Right lobe of liver (tissue), 6 donors: ENCODE results near the gene TAB2. TPM values are rescaled to one million over a fixed set of nuclear protein-coding genes. Genes with fewer than 3 reads are reported as not detected.

ENCODE experiments used
- ATAC-seq, 4 donors: fragments of 200-7000 bp; cut with Tn5 transposase; one replicate each; pipeline ENCODE4 v1.9.1; 2020; ENCODE audit warnings: mild to moderate bottlenecking in 4 of 4, moderate library complexity in 4 of 4
- DNase-seq, 3 donors: peaks; one replicate each; pipeline ENCODE4 v3.0.0-alpha.2; 2020
- H3K27ac ChIP-seq, 3 donors: fragments of 200-600 bp; one replicate each; pipeline ENCODE4 v1.8.0; 2022
- H3K27me3 ChIP-seq, 2 donors: fragments of 200-600 bp; one replicate each; pipeline ENCODE4 v1.8.0; 2022
- H3K36me3 ChIP-seq, 4 donors: fragments of 200-600 bp; sonication (generic) in 1 of 4; one replicate each; pipeline versions ENCODE4 v1.5.1 to v1.8.0; 2017 to 2022; ENCODE audit warnings: control low read depth in 1 of 4
- H3K4me1 ChIP-seq, 4 donors: fragments of 200-600 bp; sonication (generic) in 1 of 4; one replicate each; pipeline versions ENCODE4 v1.5.1 to v1.8.0; 2017 to 2022; ENCODE audit warnings: control low read depth in 1 of 4
- H3K4me3 ChIP-seq, 3 donors: fragments of 200-600 bp; one replicate each; pipeline ENCODE4 v1.8.0; 2022
- H3K9me3 ChIP-seq, 4 donors: fragments of 200-600 bp; sonication (generic) in 1 of 4; one replicate each; pipeline versions ENCODE4 v1.5.1 to v1.8.0; 2017 to 2022; ENCODE audit warnings: control low read depth in 1 of 4
- CTCF ChIP-seq, 4 donors: fragments of 200-600 bp in 3 of 4; fragments of 450-650 bp in 1 of 4; IDR thresholded peaks; one replicate each; pipeline versions ENCODE4 v1.5.1 to v1.8.0; 2016 to 2022; ENCODE audit warnings: antibody characterized with exemption in 4 of 4, mild to moderate bottlenecking in 2 of 4
- POLR2A ChIP-seq: fragments of 450-650 bp; IDR thresholded peaks from one replicate; pipeline ENCODE4 v1.6.1; 2017; ENCODE audit warnings: antibody characterized with exemption, mild to moderate bottlenecking
- WGBS: methylation state at CpG from one replicate; pipeline ENCODE4 v1.1.6; 2018; ENCODE audit warnings: low coverage, low lambda C conversion rate; ENCODE audit not compliant: insufficient coverage; ENCODE audit errors: missing lambda C conversion rate; 5-methylcytosine and 5-hydroxymethylcytosine counted together
- intact Hi-C, 2 donors: fragments of 100-400 bp; cut with DNase I; formaldehyde crosslinking; loops; one replicate each; pipeline versions ENCODE4 v1.11.2 to v1.14.1; 2022
- total RNA-seq, 6 experiments: library from RNA; depleted of rRNA in 2 of 6; stranded (reverse); fragments of >200 nt in 2 of 6; fragmentation: NEBNext Ultra II Directional in 3 of 6; extraction: Animal tissue kit (Norgen Biotek cat#: 25700) in 3 of 6; gene quantifications; one replicate each; pipeline versions ENCODE4 v1.1.0 to v1.2.4, GENCODE V29; 2016 to 2023
- donor health status: DM: no; HTN: yes; CAD: no.
- donor health status: DM: no; HTN: no; CAD: no.
- donor health status: DM: no; HTN: no; CAD: no.
- donor health status: DM: no; HTN: yes; CAD: no.
- donor health status: DM: no; HTN: yes; CAD: no.

Gene TAB2
- total RNA-seq, 6 experiments from 2014 or later: 25.5 to 33.1 (median 30.2) TPM

GRCh38 chr6:149373511-149373910, 56.0 kb downstream of the TAB2 start:
- Histone ChIP-seq H3K9me3 (no peaks in the 10 kb centered on the region), H3K4me1 (no peaks in the 10 kb centered on the region), H3K36me3 (peaks cover 0 to 5% (median 2%) of the 10 kb centered on the region in 4 donors), H3K27me3 (no peaks in the 10 kb centered on the region), H3K27ac (no peak overlapping the region), H3K4me3 (no peak overlapping the region)
- no peak for ATAC-seq
- no peak for DNase-seq
- TF ChIP-seq POLR2A: no peak
- no peak for TF ChIP-seq CTCF (IDR thresholded peaks at IDR 0.05)
- intact Hi-C loops: no loop called here
- WGBS: 100% methylated on average over 2 of the region's 2 CpGs

- Histone ChIP-seq H3K4me1 (no peaks in the 10 kb centered on the region), H3K4me3 (no peak overlapping the region), H3K27ac (no peak overlapping the region), H3K27me3 (no peaks in the 10 kb centered on the region), H3K9me3 (no peaks in the 10 kb centered on the region), H3K36me3 (peaks cover 0 to 22% (median 4%) of the 10 kb centered on the region in 4 donors)
- TF ChIP-seq POLR2A (no peak), CTCF (IDR thresholded peaks at IDR 0.05) (no peak)
- intact Hi-C loops: no loop called here
- ATAC-seq: no peak
- WGBS: 95% methylated on average over 3 of the region's 3 CpGs
- DNase-seq: no peak
Measured at GRCh38 chr6:149379977-149380376, 62.5 kb downstream of the TAB2 start.

- Histone ChIP-seq H3K4me1 (no peaks in the 10 kb centered on the region), H3K27ac (no peak overlapping the region), H3K9me3 (no peaks in the 10 kb centered on the region), H3K36me3 (peaks cover 0 to 22% (median 4%) of the 10 kb centered on the region in 4 donors), H3K27me3 (no peaks in the 10 kb centered on the region), H3K4me3 (no peak overlapping the region)
- TF ChIP-seq CTCF (IDR thresholded peaks at IDR 0.05) (no peak), POLR2A (no peak)
- intact Hi-C loops: no loop called here
- DNase-seq (no peak), ATAC-seq (no peak)
Measured at GRCh38 chr6:149380523-149380922, 63.0 kb downstream of the TAB2 start.

GRCh38 chr6:149383371-149383770, 65.9 kb downstream of the TAB2 start:
- H3K27me3 ChIP-seq: no peaks in the 10 kb centered on the region
- no peak for TF ChIP-seq CTCF (IDR thresholded peaks at IDR 0.05)
- no peak for TF ChIP-seq POLR2A
- intact Hi-C loops: no loop called here
- H3K36me3 ChIP-seq: peaks cover 0 to 18% (median 2%) of the 10 kb centered on the region in 4 donors
- H3K4me3 ChIP-seq: no peak overlapping the region
- H3K9me3 ChIP-seq: no peaks in the 10 kb centered on the region
- H3K27ac ChIP-seq: peak overlapping the region in 1 of 3 donors; percentile 28
- WGBS: 70% methylated on average over 4 of the region's 4 CpGs
- H3K4me1 ChIP-seq: no peaks in the 10 kb centered on the region
- ATAC-seq (peak; percentile 43 to 79 (median 66)), DNase-seq (no peak)

- no peaks in the 10 kb centered on the region for H3K4me1 ChIP-seq
- H3K27me3 ChIP-seq: no peaks in the 10 kb centered on the region
- H3K27ac ChIP-seq: no peak overlapping the region
- TF ChIP-seq CTCF (IDR thresholded peaks at IDR 0.05) (no peak), POLR2A (no peak)
- ATAC-seq (no peak), DNase-seq (no peak)
- H3K36me3 ChIP-seq: peaks cover 0 to 7% (median 1%) of the 10 kb centered on the region in 4 donors
- intact Hi-C loops: no loop called here
- H3K4me3 ChIP-seq: no peak overlapping the region
- no peaks in the 10 kb centered on the region for H3K9me3 ChIP-seq
Measured at GRCh38 chr6:149384464-149384863, 67.0 kb downstream of the TAB2 start.
